Spleen (tissue), 11 donors: Measurements from ENCODE around the gene TAF11L10. TPM values are rescaled to one million over a fixed set of nuclear protein-coding genes. Genes with fewer than 3 reads are reported as not detected.
"Not testable (repeated sequence)": the region's sequence is repeated elsewhere in the genome, so short reads cannot be mapped to it uniquely, and the experiment has no call there.

Source experiments
- DNase-seq: peaks from one replicate; pipeline ENCODE4 v3.0.0-alpha.2; 2020
- H3K27ac ChIP-seq, 8 donors: fragments of 200-600 bp; sonication (generic) in 7 of 8; 1 replicate in 4 of 8; 2 replicates in 4 of 8; pipeline versions ENCODE4 v1.5.0 to v1.8.0; 2016 to 2021; ENCODE audit warnings: inconsistent platforms in 4 of 8, mild to moderate bottlenecking in 4 of 8, moderate library complexity in 1 of 8
- H3K27me3 ChIP-seq, 7 donors: fragments of 200-600 bp; sonication (generic) in 6 of 7; replicated peaks in 1 of 7; 1 replicate in 4 of 7; 2 replicates in 3 of 7; pipeline versions ENCODE4 v1.5.0 to v1.8.0; 2016 to 2021; ENCODE audit warnings: inconsistent platforms in 3 of 7, mild to moderate bottlenecking in 1 of 7
- H3K36me3 ChIP-seq, 6 donors: fragments of 200-600 bp; sonication (generic) in 5 of 6; 1 replicate in 4 of 6; 2 replicates in 2 of 6; pipeline versions ENCODE4 v1.5.0 to v1.8.0; 2016 to 2021; ENCODE audit warnings: inconsistent platforms in 2 of 6
- H3K4me1 ChIP-seq, 6 donors: fragments of 200-600 bp; sonication (generic) in 5 of 6; 1 replicate in 3 of 6; 2 replicates in 3 of 6; pipeline versions ENCODE4 v1.5.0 to v1.8.0; 2016 to 2021; ENCODE audit warnings: inconsistent platforms in 3 of 6
- H3K4me3 ChIP-seq, 8 donors: fragments of 200-600 bp; sonication (generic) in 7 of 8; 1 replicate in 4 of 8; 2 replicates in 4 of 8; pipeline versions ENCODE4 v1.5.0 to v1.8.0; 2016 to 2021; ENCODE audit warnings: inconsistent platforms in 4 of 8, mild to moderate bottlenecking in 4 of 8, moderate library complexity in 2 of 8
- H3K9me3 ChIP-seq, 8 donors: fragments of 200-600 bp; sonication (generic) in 7 of 8; 1 replicate in 4 of 8; 2 replicates in 4 of 8; pipeline versions ENCODE4 v1.5.0 to v1.8.0; 2016 to 2021; ENCODE audit warnings: inconsistent platforms in 4 of 8
- WGBS, 5 donors: extraction: QIAGEN DNeasy Blood & Tissue Kit in 3 of 5; methylation state at CpG; one replicate each; pipeline versions ENCODE4 v1.1.5 to v1.1.7; 2013 to 2018; 5-methylcytosine and 5-hydroxymethylcytosine counted together
- intact Hi-C: fragments of 100-400 bp; cut with DNase I; formaldehyde crosslinking; loops from one replicate; pipeline ENCODE4 v1.15.0; 2023; ENCODE audit warnings: low total_unique reads
- polyA plus RNA-seq, 3 donors: library from polyadenylated mRNA; stranded (reverse); fragments of 200-250 nt; gene quantifications; one replicate each; pipeline ENCODE4 v1.2.1, GENCODE V29; 2013
- small RNA-seq, 4 donors: library from RNA; depleted of rRNA; stranded (forward); fragments of <200 nt; gene quantifications; one replicate each; pipeline ENCODE3, GENCODE V24; 2016
- total RNA-seq, 7 donors: library from RNA; depleted of rRNA in 3 of 7; stranded (reverse); fragments of >200 nt in 3 of 7; fragmentation: NEBNext Ultra II Directional in 4 of 7; extraction: Animal tissue kit (Norgen Biotek cat#: 25700) in 4 of 7; gene quantifications; one replicate each; pipeline versions ENCODE4 v1.1.0 to v1.2.1, GENCODE V29; 2016 to 2021
- donor health status: healthy with polysubstance abuse.
- donor health status: DM: no; HTN: no; CAD: no; lungs with moderate emphysema.
- donor health status: DM: no; HTN: no; CAD: no.
- donor health status: Bipolar disorder and iron deficiency.
- donor health status: healthy.
- donor health status: DM: no; HTN: no; CAD: no.
- donor health status: DM: yes; HTN: yes; CAD: no.

TAF11L10 gene
- total and polyA plus RNA-seq, 10 donors = not detected

- H3K9me3 ChIP-seq, H3K27ac ChIP-seq, H3K4me3 ChIP-seq, H3K36me3 ChIP-seq, H3K27me3 ChIP-seq, H3K4me1 ChIP-seq, intact Hi-C loops, DNase-seq: not testable (repeated sequence)
- WGBS, 5 donors = no CpG with 5 or more reads among the region's 16 CpGs
Observed at GRCh38 chr5:17585658-17586057, 12.0 kb downstream of the TAF11L10 start, which contains the start of gene TAF11L7. Gene TAF11L7 (minus strand): TSS chr5:17585758.

Small RNA genes lying within 50 kb of the gene (small RNA-seq; reads per million reads assigned to genes)
- gene AC233724.1 = 0 reads per million in 4 donors
- 0 reads per million in 4 donors for gene AC233724.3
- gene AC233724.4 = 0 reads per million in 4 donors
- gene AC233724.6 = 0 reads per million in 4 donors
- gene AC233724.7 = 0 reads per million in 4 donors

Other genes with a start within 250 kb of the TAF11L10 start
- gene TAF11L2, start 99.6 kb downstream of the TAF11L10 start, total RNA-seq = not detected
- not detected for gene TAF11L2, start 99.6 kb downstream of the TAF11L10 start, polyA plus RNA-seq
- not detected for gene TAF11L3, start 79.5 kb downstream of the TAF11L10 start, total RNA-seq
- gene TAF11L3, start 79.5 kb downstream of the TAF11L10 start, polyA plus RNA-seq = not detected
- not detected for gene TAF11L4, start 76.0 kb downstream of the TAF11L10 start, total RNA-seq
- gene TAF11L4, start 76.0 kb downstream of the TAF11L10 start, polyA plus RNA-seq = not detected
- not detected for gene TAF11L5, start 72.6 kb downstream of the TAF11L10 start, total RNA-seq
- not detected for gene TAF11L5, start 72.6 kb downstream of the TAF11L10 start, polyA plus RNA-seq
- gene TAF11L6, start 69.2 kb downstream of the TAF11L10 start, total RNA-seq = not detected
- gene TAF11L6, start 69.2 kb downstream of the TAF11L10 start, polyA plus RNA-seq = not detected
- gene TAF11L7, start 12.1 kb downstream of the TAF11L10 start, total RNA-seq = not detected
- gene TAF11L7, start 12.1 kb downstream of the TAF11L10 start, polyA plus RNA-seq = not detected
- not detected for gene TAF11L8, start 6.9 kb downstream of the TAF11L10 start, total RNA-seq
- not detected for gene TAF11L8, start 6.9 kb downstream of the TAF11L10 start, polyA plus RNA-seq
- not detected for gene TAF11L9, start 3.4 kb downstream of the TAF11L10 start, total RNA-seq
- not detected for gene TAF11L9, start 3.4 kb downstream of the TAF11L10 start, polyA plus RNA-seq
- not detected for gene TAF11L11, start 6.4 kb upstream of the TAF11L10 start, total RNA-seq
- not detected for gene TAF11L11, start 6.4 kb upstream of the TAF11L10 start, polyA plus RNA-seq
- not detected for gene TAF11L12, start 12.6 kb upstream of the TAF11L10 start, total RNA-seq
- not detected for gene TAF11L12, start 12.6 kb upstream of the TAF11L10 start, polyA plus RNA-seq
- gene TAF11L13, start 34.3 kb upstream of the TAF11L10 start, total RNA-seq = not detected
- gene TAF11L13, start 34.3 kb upstream of the TAF11L10 start, polyA plus RNA-seq = not detected
- not detected for gene TAF11L14, start 36.6 kb upstream of the TAF11L10 start, total RNA-seq
- gene TAF11L14, start 36.6 kb upstream of the TAF11L10 start, polyA plus RNA-seq = not detected